SW 1271 (cell line): ENCODE results near the gene GATAD2A.
"Not testable (repeated sequence)": the region's sequence is repeated elsewhere in the genome, so short reads cannot be mapped to it uniquely, and the experiment has no call there.

ENCODE experiments used
- DNase-seq, 2 experiments: peaks; one replicate each; lab custom pipeline; 2025; lab: John Stamatoyannopoulos, UW

Gene GATAD2A

GRCh38 chr19:19465436-19466070 lies 60.1 kb downstream of the GATAD2A start:
- no peak for DNase-seq

DNA sequence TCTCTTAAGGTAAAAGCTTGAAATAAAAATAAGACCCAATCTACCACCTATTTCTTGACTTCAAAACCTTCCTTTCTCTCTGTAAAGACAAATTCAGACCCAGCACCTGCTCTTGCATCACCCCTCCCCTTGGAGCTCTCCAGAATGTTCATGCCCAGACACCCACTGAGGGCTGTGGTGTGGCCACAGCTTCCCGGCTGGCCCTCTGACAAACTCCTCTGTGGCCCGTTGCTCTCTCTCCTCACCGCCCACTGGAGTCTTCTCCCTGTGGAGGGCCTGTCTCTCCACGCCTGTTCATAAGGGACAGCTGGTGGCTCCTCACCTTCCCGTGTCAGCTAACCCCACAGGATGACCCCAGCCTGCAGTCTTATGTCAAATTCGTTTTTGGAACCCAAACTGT lies 60.7 kb downstream of the GATAD2A start:
- DNase-seq: no peak

GRCh38 chr19:19468424-19469050 lies 63.1 kb downstream of the GATAD2A start:
- no peak for DNase-seq

DNA sequence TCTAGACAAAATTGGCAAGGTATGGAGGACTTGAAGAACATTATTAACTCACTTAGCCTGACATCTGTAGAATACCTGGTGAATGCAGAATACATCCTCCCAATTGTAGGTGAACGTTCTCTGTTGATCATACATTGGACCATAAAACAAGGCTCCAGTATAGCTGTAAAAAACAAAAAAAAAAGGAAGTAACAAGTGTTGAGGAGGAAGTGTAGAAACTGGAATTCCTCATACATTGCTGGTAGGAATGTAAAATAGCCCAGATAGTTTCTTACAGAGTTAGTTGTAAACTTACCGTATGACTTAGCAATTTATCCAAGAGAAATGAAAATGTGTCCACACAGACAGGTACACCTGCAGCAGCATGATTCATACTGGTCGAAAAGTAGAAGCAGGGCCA lies 65.1 kb downstream of the GATAD2A start:
- DNase-seq: no peak

- DNase-seq: no peak
Observed at GRCh38 chr19:19471682-19472081, 66.2 kb downstream of the GATAD2A start.

DNA sequence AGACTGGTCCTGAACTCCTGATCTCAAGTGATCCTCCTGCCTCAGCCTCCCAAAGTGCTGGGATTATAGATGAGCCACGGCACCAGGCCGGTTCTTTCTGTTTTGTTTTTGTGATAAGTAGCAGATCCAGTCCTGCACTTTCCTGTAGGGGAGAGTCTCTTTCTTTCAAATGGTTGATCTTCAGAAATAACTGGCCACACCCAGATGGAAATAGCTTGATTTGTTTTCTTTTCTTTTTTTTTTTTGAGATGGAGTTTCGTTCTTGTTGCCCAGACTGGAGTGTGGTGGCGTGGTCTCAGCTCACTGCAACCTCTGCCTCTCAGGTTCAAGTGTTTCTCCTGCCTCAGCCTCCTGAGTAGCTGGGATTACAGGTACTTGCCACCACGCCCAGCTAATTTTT lies 66.6 kb downstream of the GATAD2A start:
- not testable (repeated sequence) for DNase-seq

- DNase-seq: no peak
Observed at GRCh38 chr19:19475015-19475765, 69.7 kb downstream of the GATAD2A start.

DNA sequence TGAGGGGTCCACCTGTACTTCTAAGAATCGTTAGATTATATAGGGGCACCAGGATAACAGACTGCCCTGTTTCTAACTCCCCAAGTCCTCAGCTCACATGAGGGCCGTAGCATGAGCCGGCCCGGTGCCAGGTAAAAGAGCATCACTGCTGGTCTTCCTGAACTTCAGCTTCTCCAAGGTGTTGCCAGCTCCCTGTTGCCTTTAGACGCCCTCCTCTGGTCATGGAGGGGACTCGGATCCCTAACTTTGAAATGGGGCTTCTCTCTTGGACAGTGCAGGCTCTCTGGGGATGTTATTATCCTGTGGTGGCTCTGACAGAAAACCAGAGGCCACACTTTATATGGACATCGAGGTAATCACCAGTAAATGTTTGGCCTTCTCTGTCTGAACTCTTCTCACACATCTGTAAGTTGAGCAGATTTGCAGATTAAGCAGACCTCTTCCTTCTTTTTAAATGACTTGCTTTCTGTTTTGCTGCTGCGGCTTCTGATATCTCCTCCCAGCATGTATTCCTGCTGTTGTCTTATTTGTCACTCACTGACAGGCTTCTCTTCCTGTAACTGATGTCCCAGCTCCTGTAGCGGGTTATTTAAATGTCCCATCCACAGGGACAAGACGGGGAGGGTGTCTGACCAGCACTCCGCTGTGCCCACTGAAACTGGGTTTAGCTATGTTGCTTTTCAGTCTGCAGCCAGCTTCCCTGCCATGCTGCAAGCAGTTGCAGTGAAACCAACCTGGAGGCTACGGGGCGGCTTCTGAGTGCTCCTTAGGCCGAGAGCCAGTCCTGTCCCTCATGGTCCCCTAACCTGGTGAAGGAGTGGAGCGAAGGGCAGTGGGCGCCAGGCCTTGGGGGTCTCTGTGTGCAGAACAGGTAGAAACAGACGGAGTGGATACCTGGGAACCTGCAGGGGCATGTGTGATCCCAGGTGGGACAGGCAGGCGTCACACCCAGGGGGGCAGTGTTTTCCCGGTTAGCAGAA lies 70.7 kb downstream of the GATAD2A start:
- DNase-seq: peak in 1 of 2 experiments; percentile 16

- no peak for DNase-seq
Observed at GRCh38 chr19:19477705-19478383, 72.4 kb downstream of the GATAD2A start.

DNA sequence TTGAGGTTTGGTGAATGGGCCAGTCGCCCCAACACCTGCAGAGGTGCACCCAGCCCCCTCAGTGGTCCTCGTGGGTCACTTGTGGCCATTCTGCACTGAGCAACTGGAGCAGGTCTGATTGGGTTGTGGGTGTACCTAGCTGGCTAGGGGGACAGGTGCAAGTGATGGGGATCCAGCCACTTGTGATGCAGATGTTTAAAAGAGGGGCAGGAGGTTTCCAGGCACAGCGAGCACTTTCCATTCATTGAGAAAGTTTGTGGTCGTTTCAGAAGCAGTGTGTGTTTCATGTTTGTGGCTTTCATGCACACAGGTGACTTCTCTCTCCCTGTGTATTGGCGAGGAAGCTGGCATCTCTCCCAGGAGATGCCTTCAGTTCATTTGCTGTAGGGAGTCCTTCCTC lies 75.2 kb downstream of the GATAD2A start:
- DNase-seq: no peak

DNA sequence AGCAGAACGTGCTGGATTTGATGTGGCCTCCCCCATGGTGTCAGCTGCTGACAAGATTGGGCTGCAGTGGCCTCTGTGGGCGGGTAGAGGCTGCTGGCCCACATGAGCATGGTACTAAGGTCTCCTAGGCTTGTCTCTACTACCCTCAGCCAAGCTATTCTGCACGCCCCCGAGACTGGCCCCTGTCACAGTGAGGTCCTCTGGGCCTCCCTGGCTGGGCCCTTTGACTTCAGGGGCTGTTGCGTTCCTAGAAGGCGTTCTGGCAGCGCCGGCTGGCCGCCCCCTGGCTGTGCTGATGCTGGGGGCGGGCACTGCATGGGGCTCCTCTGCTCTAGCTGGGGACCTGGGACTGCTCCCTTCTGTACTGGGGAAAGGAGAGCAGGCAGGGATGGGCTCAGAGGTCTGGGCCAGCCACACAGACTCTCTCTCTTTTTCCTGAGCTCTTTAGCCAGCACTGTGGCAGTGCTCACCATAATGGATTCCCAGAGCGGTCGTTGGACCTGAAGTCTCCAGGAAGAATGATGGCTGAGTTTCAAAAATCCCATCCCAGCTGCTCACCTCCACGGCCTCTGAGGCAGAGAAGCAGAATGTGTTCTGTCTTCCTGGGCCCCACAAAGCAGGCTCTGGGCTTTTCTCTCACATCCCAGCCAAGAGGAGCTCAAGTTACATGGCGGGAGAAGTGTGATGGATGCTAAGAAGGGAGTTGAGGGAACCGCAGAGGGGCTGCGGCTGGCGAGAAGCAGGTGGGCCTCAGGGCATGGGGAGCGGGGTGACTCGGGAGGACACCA lies 77.5 kb downstream of the GATAD2A start:
- no peak for DNase-seq

- DNase-seq: no peak
Observed at GRCh38 chr19:19485161-19485997, 79.9 kb downstream of the GATAD2A start.

GRCh38 chr19:19485998-19486290 lies 80.5 kb downstream of the GATAD2A start:
- no peak for DNase-seq

DNA sequence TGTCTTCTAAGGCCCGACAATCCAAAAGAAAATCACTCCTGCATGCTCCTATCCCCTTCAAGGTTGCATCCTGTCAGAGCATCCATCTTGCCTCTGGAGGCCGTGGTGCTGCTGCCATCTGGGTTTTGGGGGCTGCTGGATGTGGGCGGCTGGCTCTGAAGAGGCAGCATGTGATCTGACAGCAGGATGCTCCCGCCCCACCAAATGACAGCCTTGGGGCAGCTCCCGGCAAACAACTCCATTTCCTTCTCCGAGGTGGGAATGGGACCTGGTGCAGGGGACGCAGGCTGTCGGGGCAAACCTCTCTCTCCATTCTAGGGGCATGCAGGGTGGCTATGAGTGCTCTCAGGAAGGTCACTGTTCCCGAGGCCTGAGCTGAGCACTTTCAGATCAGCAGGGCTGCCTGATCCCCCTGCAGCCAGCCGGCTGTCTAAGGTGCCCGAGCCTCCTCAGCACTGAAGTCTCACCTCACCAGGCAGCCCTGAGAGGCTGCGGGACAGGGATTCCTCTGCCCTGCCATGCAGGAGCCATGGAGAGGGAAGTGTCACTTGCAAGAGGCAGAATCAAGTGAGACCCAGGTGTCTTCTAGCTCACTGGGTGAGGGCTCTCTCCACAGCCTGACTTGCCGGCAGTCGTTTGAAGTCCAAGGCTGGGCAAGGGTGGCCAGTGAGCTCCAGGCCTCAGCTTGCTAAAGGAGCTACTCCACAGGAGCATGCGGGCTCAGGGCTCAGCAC lies 81.0 kb downstream of the GATAD2A start:
- DNase-seq: no peak

- DNase-seq: no peak
Observed at GRCh38 chr19:19487077-19487949, 81.8 kb downstream of the GATAD2A start.

DNA sequence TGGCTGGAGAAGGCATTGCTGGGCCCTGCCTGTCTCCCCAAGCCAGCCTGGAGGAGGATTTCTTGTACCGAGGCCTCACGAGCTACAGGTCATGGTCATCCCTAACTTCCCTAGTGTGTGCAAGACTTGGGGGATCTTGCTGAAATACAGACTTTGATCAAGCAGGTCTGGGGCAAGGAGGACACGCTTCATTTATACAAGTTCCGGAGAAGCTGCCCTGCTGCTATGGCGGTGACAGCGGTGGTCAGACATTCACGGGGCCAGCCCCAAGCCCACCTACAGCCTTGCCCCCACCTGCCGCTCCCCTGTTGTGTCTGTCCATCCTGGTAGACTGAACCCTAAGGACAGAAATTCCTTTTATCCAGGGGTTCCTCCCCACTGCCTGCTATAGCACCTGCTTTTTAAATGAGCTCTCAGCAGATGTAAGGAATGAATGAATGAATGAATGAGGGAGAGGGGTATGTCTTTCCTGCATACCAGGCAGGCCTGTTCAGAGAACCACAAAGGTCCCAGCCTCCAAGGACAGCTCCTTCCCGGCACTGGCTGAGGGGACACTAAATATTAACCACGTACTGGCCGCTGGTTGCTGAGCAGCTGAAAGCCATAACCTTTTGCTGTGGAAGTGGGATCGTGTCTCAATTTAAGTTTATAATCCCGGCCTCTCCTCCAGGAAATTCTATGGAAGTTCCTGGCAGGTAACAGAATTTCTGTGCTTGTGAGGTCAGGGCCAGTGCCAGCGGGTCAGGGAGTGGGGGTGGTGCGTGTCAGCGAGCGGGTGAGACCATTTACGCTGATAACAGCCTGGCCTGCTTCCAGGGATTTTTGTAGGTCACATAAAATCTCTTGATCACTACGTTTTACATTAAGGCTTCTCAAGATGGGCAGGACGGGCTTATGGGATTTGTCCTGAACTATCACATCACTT lies 82.7 kb downstream of the GATAD2A start:
- no peak for DNase-seq
